ENCODE data around the gene DCP1A.
"Not testable (repeated sequence)": the region's sequence is repeated elsewhere in the genome, so short reads cannot be mapped to it uniquely, and the experiment has no call there.

Gene DCP1A

DNA sequence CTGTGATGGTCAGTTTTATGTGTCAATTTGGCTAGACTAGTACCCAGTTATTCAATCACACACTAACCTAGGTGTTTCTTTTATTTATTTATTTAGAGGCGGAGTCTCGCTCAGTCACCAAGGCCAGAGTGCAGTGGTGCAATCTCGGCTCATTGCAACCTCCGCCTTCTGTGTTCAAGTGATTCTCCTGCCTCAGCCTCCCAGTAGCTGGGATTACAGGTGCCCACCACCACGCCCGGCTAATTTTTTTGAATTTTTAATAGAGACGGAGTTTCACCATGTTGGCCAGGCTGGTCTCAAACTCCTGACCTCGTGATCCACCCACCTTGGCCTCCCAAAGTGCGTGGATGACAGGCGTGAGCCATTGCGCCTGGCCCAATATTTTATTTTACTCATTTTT, 78.2 kb downstream of the DCP1A start:
- not testable (repeated sequence) for DNase-seq (ENCODE audit: low read depth in 2 of 3, low spot score in 1 of 3)

DNA sequence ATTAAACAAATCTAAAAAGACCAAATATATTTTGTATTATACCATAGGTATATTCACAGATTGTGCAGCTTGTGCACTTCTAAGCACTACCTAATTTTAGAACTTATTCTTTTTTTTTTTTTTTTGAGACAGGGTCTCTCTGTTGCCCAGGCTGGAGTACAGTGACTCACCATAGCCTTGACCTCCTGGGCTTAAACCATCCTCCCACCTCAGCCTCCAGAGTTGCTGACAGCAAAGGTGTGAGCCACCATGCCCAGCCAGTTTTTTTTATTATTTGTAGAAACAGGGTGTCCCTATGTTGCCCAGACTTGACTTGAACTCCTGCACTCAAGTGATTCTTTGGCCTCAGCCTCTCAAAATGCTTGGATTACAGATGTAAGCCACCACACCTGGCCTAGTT, 79.6 kb downstream of the DCP1A start:
- no peak for DNase-seq (ENCODE audit: low read depth in 2 of 3, low spot score in 1 of 3)

DNA sequence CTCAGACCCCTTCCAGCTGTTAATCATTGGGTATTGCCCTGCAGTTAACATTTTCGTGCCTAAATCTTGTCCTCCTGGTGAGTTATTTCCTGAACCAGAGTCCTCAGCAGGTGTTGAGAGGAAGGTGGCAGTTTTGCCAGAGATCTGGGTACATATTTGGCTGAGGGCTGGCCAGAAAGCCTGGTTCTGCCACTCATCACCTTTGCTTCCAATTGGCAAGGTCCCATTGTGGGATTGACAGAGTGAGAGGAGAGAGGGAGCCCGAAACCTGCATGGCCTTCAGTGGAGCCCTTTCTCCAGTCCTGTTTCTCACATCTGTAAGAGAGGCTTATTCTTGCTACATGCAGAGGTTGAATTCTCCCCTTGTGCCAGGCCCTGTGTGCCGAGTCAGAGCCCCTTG, 82.6 kb downstream of the DCP1A start:
- no peak for DNase-seq (ENCODE audit: low read depth in 2 of 3, low spot score in 1 of 3)

DNA sequence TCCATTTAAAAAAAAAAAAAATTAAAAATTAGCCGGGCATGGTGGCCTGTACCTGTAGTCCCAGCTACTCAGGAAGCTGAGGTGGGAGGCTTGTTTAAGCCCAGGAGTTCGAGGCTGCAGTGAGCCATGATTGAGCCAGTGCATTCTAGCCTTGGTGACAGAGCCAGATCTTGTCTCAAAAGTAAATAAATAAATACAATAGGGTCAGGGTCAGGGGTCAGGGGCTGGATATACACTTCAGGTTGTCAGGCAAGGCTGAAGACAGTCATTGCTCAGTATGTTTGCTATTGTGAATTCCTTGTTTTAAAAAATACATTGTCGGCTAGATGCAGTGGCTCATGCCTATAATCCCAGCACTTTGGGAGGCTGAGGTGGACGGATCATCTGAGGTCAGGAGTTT, 83.4 kb downstream of the DCP1A start:
- DNase-seq (ENCODE audit: low read depth in 2 of 3, low spot score in 1 of 3), result no peak

DNA sequence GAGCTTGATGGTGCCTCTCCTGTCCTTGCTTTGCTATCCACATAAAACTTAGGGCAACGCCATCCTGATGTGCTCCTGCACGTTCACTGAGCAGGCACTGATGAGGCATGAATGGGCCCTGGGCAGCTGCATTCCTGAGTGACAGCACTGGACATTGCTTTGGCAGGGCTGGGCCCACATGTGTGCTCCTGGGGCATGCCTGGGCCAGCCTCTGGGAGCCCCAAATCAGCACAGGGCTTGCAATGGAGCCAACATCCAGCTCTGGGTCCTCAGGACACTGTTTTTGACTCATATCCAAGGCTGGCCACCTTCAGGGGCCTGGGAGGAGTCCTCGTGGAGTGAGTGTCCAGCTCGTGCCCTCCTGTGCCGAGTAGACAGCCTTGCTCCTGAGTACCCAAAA, 85.6 kb downstream of the DCP1A start:
- no peak for DNase-seq (ENCODE audit: low read depth in 2 of 3, low spot score in 1 of 3)

DNA sequence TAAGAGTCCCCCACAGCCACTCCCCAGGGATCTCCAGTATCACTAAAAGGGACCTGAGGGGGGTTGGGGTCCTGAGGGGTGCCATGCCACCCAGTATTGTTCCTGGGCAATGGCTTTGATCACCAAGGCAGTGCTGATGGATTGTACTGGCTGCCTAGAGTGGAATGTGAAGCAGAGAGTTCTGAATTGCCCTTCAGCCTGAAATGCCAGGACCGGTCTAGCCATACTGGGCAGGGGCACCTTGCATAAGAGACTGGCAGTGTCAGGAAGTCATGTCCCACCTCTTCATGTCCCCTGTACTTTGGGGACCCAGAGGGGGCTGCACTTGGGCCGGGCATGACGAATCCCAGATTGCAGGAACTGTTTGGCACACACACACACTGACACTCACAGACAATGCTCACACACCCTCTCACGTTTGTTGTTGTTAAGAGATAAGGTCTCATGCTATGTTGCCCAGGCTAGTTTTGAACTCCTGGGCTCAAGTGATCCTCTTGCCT, 87.0 kb downstream of the DCP1A start:
- DNase-seq (ENCODE audit: low read depth in 2 of 3, low spot score in 1 of 3), result no peak

DNA sequence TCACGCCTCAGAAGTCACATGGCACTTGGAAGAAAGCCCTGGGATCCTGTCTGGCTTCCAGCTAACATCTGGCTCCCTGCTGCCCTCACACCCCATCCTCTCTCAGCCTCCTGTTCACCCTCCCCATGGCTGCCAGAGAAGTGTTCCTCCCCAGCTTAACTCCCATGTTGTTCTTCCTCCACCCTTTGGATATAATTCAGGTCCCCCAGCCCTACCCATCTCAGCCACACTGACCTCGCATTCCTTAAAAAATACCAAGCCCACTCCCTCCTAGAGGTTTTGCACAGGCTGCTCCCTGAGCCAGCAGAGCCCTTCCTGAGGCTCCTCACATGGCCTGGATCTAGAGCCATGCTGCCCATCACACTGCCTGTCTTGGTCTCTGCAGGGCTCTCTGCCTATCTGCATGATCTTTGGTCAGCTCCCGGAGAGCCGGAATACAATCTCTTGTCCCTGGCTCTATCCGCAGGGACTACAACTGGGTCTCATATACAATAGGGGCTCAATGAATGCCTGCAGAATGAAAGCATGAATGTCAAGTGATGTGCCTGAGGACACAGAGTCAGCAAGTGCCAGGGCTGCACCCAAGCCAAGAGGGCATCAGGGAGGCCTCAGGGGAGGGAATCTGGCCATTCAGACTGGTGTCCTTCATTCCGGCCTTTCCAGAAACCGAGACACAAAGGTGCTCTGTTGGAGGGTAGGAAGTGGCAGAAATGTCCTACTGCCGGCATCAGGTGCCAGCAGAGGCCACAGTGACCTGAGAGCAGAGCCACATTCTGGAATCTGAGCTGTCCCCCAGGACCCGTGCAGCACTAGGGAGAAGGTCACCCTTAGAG, 87.7 kb downstream of the DCP1A start:
- DNase-seq (ENCODE audit: low read depth in 2 of 3, low spot score in 1 of 3), result no peak

DNA sequence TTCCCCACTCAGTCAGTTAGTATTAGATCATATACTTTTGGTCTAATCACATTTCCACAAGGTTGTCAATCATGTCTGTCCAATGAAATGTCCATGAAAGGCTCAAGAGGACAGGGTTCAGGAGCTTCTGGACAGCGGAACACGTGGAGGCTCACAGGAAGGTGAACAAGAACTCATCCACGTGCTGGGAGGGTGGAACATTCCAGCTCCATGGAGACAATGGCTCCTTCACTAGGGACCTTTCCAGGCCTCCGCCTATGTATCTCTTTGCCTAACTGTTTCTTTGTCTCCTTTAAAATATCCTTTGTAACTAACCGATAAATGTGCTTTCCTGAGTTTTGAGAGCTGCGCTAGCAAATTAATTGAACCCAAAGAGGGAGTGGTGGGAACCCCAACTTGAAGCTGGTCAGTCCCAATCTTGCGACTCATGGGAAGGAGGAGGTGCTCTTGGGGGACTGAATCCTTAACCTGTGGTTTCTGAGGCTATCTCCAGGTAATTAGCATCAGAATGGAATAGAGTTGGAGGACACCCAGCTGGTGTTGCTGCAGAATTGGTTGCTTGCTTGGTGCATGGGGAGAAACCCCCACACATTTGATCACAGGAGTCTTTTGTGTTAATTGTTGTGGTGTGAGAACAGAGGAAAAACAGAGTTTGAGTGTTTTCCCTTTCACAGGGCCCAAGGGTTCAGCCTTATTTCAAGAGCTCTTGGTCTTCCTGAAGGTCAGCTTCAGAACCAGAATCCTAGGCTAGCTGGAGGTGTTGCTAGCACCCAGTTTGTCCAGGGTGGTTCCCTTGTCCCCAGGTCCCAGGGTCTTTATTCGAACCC, 88.5 kb downstream of the DCP1A start:
- DNase-seq (ENCODE audit: low read depth in 2 of 3, low spot score in 1 of 3), result no peak

DNA sequence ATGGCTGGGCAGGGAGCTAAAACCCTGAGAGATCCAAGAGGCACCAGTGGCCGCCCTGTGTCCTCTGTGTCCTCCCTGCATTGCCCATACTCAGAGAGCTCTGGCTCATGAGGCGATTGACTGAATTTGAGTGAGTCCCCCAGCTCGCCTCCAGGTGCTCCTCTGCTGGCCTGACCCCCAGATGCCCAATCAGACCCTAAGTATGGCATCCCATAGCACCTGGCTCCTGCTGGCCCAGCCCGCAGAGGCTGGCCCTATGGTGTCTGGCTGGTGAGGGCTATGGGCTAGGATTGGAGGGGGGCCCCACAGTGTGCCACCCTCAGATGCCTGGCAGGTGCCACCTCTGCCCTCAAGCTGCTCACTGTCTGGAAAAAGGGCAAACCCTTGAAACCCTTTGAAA, 89.9 kb downstream of the DCP1A start:
- DNase-seq (ENCODE audit: low read depth in 2 of 3, low spot score in 1 of 3), result no peak

DNA sequence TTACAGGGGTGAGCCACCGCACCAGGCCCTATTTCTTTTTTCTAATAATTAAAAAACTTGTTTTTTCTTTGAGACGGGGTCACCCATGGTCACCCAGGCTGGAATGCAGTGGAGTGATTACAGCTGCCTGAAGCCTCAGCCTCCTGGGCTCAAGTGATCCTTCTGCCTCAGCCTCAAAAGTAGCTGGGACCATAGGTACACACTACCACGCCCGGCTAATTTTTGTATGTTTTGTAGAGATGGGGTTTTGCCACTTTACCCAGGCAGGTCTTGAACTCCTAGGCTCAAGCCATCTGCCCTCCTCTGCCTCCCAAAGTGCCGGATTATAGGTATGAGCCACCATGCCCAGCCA, 90.7 kb downstream of the DCP1A start:
- no peak for DNase-seq (ENCODE audit: low read depth in 2 of 3, low spot score in 1 of 3)

DNA sequence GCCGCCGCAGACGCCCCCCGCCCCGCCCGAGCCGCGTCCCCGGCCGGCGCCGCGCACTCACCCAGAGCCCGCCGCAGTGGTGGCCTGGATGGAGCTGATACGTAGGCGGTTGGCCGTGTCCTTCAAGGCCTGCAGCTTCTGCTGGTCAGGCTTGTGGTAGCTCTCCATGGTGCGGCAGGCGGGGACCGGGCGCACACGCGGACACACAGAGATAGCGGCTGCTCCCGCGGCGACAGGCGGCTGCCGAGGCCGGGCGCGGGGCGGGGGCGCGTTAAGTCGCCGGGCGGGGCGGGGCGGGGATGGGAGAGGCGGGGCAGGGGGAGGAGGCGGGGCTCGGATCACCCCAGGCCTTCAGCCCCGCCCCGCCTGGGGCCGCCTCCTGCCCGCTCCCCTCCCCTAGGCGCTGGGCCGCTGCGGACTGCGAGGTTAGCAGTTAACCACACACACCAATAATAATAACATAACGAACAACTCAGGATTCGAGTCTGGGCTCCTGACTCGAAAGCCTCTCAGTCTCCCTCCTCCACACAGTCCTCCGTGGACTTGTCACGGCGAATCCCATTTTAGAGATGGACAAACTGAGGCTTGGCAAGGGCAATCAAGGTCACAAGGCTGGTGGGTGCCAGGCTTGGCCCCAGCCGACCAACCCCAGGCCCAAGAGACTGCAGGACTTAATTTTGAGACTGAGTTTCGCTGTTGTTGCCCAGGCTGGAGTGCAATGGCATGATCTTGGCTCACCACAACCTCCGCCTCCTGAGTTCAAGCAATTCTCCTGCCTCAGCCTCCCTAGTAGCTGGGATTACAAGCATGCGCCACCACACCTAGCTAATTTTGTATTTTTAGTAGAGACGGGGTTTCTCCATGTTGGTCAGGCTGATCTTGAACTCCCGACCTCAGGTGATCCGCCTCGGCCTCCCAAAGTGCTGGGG, 91.3 kb downstream of the DCP1A start, which contains the start of gene TKT:
Gene TKT, minus strand, starts transcription at position 248 of the 929 bp plus-strand sequence. Its CDS starts 80 bp downstream, at position 168.
- peak; percentile 69 to 82 (median 71) for DNase-seq (ENCODE audit: low read depth in 2 of 3, low spot score in 1 of 3)

DNA sequence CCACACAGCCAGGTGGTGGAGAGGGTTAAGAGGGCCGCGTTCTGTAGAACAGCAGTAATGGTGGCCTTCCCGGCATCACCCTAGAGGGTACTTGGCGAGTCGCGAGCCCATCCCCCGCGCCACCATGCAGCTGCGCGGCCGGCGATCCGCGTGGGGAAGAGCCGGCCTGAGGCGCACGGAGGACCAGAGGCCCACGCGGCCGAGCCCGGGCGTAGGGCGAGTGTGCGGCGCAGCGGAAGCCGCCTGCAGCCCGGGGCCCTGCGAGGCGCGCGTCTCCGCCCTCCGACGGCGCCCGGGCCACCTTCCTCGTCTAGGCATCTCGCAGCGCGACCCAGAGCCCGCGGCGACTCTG, 91.9 kb downstream of the DCP1A start:
- DNase-seq (ENCODE audit: low read depth in 2 of 3, low spot score in 1 of 3), result peak in 2 of 3 donors; percentile 4 to 29

DNA sequence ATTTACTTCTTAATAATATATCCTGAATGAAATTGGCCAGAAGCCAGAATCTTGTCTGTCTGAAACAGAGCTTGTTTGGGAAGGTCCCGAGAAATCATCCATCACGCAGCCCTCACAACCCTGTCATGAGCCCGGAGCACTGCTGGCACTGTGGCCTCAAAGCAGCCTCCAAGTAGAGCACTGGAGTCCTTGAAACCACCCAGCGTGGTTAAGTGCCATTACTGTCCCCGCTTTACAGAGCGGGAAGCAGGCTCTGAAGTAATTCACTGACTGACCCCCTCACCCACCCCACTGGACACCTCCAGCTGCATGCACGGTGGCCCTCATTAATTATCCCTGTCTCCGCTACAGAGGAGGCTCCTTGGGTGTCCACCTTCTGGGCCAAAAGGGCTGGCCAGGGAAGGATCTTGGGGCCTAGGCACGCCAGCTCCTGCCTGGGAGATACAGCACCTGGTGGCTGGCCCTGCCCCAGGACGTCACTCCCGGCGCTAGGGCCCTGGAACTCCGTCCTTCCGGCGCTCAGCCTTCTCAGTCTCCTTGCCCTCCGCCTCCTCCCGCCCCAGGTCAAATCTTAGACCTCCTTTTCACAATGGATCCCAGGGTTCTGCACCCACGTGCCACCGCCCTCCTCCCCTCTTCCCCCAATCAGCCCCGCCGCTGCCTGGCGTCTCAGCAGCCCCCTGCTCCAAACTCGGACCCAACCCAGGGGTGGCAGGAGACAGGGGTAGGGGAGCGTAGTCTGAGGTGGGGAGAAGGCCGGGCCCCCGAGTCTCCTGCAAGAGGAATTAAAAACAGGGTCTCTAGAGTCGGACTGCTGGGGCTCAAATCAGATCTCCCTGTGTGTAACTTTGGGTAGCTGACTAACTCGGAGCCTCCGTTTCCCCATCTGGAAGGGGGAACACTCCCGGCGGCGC, 92.6 kb downstream of the DCP1A start:
- peak; percentile 39 to 58 (median 42) for DNase-seq (ENCODE audit: low read depth in 2 of 3, low spot score in 1 of 3)

DNA sequence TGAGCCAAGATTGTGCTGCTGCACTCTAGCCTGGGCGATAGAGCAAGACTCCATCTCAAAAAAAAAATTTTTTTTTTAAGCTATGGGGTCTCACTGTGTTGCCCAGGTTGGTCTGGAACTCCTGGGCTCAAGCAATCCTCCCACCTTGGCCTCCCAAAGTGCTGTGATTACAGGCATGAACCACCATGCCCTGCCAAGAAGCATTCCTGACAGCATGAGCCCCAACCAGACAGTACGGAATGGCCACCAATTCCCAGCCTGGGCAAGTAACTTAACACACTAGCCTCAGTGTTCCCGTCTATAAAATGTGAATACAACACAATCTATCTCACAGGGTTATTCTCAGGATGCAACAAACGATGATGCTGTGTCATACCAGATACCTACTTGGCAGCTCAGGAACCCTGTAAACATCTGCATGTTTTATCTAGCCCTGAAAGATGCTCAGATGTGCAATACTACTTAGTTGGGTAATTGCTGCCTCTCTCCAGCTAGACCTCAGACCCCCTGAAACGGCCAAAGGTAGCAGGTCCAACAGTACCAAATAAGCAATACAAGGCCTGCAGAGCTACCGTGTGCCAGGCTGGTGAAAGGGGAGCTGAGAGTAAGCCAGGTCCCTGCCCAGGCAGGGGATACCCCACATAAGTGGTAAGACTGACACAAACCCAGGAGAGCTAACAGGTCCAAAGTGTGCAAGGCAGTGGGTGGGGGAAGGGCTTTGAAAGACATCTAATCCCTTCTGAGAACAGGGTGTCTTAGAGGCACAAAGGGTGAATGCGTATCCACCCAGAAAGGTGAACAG, 93.4 kb downstream of the DCP1A start:
- DNase-seq (ENCODE audit: low read depth in 2 of 3, low spot score in 1 of 3), result no peak

DNA sequence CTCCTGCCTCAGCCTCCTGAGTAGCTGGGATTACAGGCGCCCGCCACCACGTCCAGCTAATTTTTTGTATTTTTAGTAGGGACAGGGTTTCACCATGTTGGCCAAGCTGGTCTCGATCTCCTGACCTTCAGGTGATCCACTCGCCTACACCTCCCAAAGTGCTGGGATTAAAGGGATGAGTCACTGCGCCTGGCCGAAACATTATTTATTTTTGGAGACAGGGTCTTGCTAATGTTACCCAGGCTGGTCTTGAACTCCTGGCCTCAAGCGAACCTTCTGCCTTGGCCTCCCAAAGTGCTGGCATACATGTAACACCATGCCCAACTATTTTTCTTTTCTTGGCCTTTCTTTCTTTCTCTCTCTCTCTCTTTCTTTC, 94.4 kb downstream of the DCP1A start:
- not testable (repeated sequence) for DNase-seq (ENCODE audit: low read depth in 2 of 3, low spot score in 1 of 3)

DNA sequence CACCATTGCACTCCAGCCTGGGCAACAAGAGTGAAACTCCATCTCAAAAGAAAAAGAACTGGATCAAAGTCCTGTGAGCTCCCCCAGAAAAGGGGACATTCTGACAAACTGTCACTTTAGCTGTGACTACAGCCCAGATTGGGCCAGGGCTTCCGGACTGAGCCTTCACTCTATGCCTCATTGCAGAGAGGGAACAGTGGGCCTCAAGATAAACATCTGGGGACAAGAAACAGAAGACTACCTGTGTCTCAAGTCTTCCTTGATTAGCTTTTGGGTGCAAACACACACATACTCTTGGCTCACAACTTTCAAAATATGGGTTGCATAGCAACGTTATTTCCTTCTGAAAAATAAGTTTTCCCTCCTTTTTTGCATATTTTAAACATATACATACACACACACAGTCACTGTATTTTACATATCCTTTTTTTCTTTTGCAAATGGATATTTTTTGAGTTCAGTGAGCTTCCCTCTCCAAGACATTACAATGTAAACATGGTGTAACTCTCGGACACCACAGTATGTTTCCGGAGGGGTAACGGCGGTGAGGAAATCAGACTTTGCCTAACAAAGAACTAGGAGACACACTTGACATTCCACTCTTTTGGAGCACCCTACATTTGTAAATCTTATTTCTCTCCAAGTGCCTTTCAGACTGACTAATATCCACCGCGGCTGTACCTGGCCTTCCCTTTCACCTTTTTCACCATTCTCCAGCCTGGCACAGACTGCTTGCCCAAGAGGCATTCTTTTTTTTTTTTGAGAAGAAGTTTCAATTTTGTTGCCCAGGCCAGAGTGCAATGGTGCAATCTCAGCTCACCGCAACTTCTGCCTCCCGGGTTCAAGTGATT, 95.0 kb downstream of the DCP1A start:
- no peak for DNase-seq (ENCODE audit: low read depth in 2 of 3, low spot score in 1 of 3)

DNA sequence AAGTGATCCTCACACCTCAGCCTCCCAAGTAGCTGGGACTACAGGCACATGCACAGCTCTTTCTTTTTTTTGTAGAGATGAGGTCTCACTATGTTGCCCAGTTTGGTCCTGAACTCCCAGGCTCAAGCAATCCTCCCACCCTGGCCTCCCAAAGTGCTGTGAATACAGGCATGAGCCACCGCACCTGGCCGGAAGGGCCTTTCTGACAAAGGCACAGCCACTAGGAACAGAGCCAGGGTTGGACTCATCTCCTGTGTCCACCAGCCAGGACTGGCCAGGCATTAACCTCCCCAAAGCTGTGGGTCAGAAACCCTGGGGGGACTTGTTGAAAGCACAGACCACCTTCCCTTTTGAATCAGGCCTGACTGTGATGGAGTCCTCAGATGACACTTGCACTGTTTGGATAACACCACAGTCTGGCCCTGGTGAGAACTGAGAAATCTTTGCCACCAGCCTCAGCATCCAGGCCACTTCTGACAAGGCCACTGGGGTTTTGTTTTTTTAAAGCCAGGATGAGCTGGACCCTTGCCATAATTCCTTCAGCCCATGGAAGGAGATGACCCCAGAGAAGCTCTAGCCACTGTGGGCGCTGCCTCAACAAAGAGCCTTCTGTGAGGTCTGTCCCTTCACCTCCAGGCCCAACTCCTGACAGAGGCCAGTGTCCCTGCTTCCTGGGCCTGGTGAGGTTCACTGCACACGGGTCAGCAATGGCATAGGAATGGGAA, 96.3 kb downstream of the DCP1A start:
- DNase-seq (ENCODE audit: low read depth in 2 of 3, low spot score in 1 of 3), result no peak

DNA sequence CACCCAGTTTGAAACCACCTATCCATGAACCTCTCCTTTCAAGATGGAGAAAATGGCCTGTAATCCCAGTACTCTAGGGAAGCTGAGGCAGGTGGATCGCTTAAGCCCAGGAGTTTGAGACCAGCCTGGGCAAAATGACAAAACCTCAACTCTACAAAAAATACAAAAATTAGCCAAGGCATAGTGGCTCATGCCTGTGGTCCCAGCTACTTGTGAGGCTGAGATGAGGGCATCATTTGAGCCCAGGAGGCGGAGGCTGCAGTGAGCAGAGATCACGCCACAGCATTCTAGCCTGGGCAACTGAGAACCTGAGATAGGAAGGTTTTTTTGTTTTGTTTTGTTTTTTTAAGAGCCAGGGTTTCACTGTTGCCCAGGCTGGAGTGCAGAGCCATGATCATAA, 96.9 kb downstream of the DCP1A start:
- no peak for DNase-seq (ENCODE audit: low read depth in 2 of 3, low spot score in 1 of 3)
